22Rv1 (cell line): ENCODE results near the gene USP48.

Source experiments
- ZFX ChIP-seq: fragments of 450-650 bp; IDR thresholded peaks from 2 replicates; pipeline ENCODE4 v1.6.1; 2017; ENCODE audit warnings: antibody characterized with exemption, borderline replicate concordance
- TF ChIP-seq, protein P1 (sequence below): fragments of 450-650 bp; IDR thresholded peaks from 2 replicates; pipeline ENCODE4 v1.5.1; 2017; ENCODE audit warnings: mild to moderate bottlenecking

DNA sequence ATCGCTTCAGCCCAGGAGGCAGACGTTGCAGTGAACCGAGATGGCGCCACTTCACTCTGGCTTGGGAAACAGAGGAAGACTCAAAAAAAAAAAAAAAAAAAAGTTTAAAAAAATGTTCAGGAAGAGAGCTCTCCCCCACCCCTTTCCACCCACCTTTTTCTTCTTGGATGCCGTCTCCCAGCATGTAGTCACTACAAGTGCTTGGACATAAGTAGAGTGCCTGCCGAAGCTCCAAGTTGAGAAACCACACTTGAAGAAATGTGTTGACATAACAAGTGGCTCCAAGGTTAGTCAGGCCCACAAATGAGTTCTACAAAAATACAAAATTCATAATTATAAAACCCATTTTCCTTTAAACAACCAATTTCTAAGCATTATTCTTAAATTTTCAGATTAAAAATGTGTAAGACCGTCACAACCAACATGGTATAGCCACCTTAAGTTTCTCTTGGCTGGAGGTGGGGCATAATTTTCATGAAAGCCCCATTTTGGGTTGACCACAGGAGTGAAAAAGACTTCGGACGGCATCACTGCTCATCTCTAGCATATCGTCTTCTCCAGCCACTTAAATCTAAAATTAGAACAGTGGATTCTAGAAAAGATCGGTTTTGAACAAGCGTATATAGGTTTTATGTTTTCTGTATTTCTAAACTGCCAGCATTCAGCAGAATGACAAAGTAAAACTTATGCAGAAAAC, 26.4 kb downstream of the USP48 start:
- TF ChIP-seq, protein P1, sequence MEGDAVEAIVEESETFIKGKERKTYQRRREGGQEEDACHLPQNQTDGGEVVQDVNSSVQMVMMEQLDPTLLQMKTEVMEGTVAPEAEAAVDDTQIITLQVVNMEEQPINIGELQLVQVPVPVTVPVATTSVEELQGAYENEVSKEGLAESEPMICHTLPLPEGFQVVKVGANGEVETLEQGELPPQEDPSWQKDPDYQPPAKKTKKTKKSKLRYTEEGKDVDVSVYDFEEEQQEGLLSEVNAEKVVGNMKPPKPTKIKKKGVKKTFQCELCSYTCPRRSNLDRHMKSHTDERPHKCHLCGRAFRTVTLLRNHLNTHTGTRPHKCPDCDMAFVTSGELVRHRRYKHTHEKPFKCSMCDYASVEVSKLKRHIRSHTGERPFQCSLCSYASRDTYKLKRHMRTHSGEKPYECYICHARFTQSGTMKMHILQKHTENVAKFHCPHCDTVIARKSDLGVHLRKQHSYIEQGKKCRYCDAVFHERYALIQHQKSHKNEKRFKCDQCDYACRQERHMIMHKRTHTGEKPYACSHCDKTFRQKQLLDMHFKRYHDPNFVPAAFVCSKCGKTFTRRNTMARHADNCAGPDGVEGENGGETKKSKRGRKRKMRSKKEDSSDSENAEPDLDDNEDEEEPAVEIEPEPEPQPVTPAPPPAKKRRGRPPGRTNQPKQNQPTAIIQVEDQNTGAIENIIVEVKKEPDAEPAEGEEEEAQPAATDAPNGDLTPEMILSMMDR = no peak
- no peak for TF ChIP-seq ZFX
